PC-9 (cell line): ENCODE measurements around the gene PDZRN4.

Experiments
- CTCF ChIP-seq: fragments of 200-600 bp; sonication (generic); conservative IDR thresholded peaks from 2 replicates; pipeline ENCODE4 v1.6.1; 2017; ENCODE audit warnings: mixed run types, antibody characterized with exemption, mild to moderate bottlenecking, moderate library complexity
- EZH2 ChIP-seq: fragments of 200-600 bp; sonication (generic); IDR thresholded peaks from 2 replicates; pipeline ENCODE4 v1.8.0; 2017; ENCODE audit warnings: antibody characterized with exemption, low read depth

- TF ChIP-seq CTCF: no peak
- no peak for TF ChIP-seq EZH2
Measured at GRCh38 chr12:41188841-41189394, 798 bp downstream of the PDZRN4 start.
